BE2C (cell line): Measurements from ENCODE around the gene SNX5.

Source experiments
- DNase-seq: peaks from one replicate; pipeline ENCODE4 v3.0.0-alpha.2; 2020
- H3K27me3 ChIP-seq: fragments of 250-450 bp; sonication (Bioruptor Pico); 2 replicates; pipeline ENCODE4 v1.5.1; 2020; ENCODE audit warnings: mild to moderate bottlenecking
- H3K36me3 ChIP-seq: fragments of 250-450 bp; sonication (Bioruptor Pico); 2 replicates; pipeline ENCODE4 v1.5.1; 2020; ENCODE audit warnings: mild to moderate bottlenecking
- H3K4me1 ChIP-seq: fragments of 250-450 bp; sonication (Bioruptor Pico); 2 replicates; pipeline ENCODE4 v1.5.1; 2020
- H3K4me3 ChIP-seq: 2 replicates; pipeline ENCODE4 v1.5.1; 2011; ENCODE audit warnings: low read depth, low read length
- H3K9me3 ChIP-seq: fragments of 250-450 bp; sonication (Bioruptor Pico); 2 replicates; pipeline ENCODE4 v1.5.1; 2020
- CTCF ChIP-seq: IDR thresholded peaks from 2 replicates; pipeline ENCODE4 v1.5.1; 2012; ENCODE audit warnings: mild to moderate bottlenecking, low read depth, low read length

SNX5 gene

GRCh38 chr20:17959257-17959627, 9.4 kb downstream of the SNX5 start:
- Histone ChIP-seq H3K4me3 (no peak overlapping the region), H3K9me3 (no peaks in the 10 kb centered on the region), H3K4me1 (peaks cover 35% of the 10 kb centered on the region), H3K36me3 (peaks cover 69% of the 10 kb centered on the region), H3K27me3 (no peaks in the 10 kb centered on the region)
- no peak for TF ChIP-seq CTCF
- DNase-seq, result no peak

GRCh38 chr20:17958373-17959256, 10.0 kb downstream of the SNX5 start:
- Histone ChIP-seq H3K36me3 (peaks cover 69% of the 10 kb centered on the region), H3K4me3 (no peak overlapping the region), H3K27me3 (no peaks in the 10 kb centered on the region), H3K9me3 (no peaks in the 10 kb centered on the region), H3K4me1 (peaks cover 32% of the 10 kb centered on the region)
- no peak for TF ChIP-seq CTCF
- DNase-seq, result no peak

GRCh38 chr20:17957505-17958363, 10.9 kb downstream of the SNX5 start:
- H3K4me1 ChIP-seq, result peaks cover 28% of the 10 kb centered on the region
- H3K36me3 ChIP-seq, result peaks cover 69% of the 10 kb centered on the region
- no peak for DNase-seq
- H3K27me3 ChIP-seq, result no peaks in the 10 kb centered on the region
- TF ChIP-seq CTCF, result no peak
- no peaks in the 10 kb centered on the region for H3K9me3 ChIP-seq
- H3K4me3 ChIP-seq, result no peak overlapping the region

GRCh38 chr20:17956099-17956685, 12.4 kb downstream of the SNX5 start:
- H3K4me1 ChIP-seq, result peaks cover 19% of the 10 kb centered on the region
- no peak for TF ChIP-seq CTCF
- no peaks in the 10 kb centered on the region for H3K27me3 ChIP-seq
- no peak overlapping the region for H3K4me3 ChIP-seq
- peaks cover 79% of the 10 kb centered on the region for H3K36me3 ChIP-seq
- H3K9me3 ChIP-seq, result no peaks in the 10 kb centered on the region
- DNase-seq, result no peak

- Histone ChIP-seq H3K36me3 (peaks cover 84% of the 10 kb centered on the region), H3K4me1 (peaks cover 19% of the 10 kb centered on the region)
Measured at GRCh38 chr20:17955302-17955701, 13.3 kb downstream of the SNX5 start.

More at GRCh38 chr20:17955302-17955701, 13.3 kb downstream of the SNX5 start:
- H3K4me3 ChIP-seq, result no peak overlapping the region
- no peaks in the 10 kb centered on the region for H3K27me3 ChIP-seq
- H3K9me3 ChIP-seq, result no peaks in the 10 kb centered on the region
- TF ChIP-seq CTCF, result no peak
- no peak for DNase-seq
